Measurements from ENCODE around the gene EIF2A. TPM values are rescaled to one million over a fixed set of nuclear protein-coding genes. Genes with fewer than 3 reads are reported as not detected.

Gene EIF2A
- total and polyA plus RNA-seq, 9 of the 15 experiments (the other 6 are each of a cell fraction or from before 2014, with no cell fraction given) = 106 to 192 (median 168) TPM

DNA sequence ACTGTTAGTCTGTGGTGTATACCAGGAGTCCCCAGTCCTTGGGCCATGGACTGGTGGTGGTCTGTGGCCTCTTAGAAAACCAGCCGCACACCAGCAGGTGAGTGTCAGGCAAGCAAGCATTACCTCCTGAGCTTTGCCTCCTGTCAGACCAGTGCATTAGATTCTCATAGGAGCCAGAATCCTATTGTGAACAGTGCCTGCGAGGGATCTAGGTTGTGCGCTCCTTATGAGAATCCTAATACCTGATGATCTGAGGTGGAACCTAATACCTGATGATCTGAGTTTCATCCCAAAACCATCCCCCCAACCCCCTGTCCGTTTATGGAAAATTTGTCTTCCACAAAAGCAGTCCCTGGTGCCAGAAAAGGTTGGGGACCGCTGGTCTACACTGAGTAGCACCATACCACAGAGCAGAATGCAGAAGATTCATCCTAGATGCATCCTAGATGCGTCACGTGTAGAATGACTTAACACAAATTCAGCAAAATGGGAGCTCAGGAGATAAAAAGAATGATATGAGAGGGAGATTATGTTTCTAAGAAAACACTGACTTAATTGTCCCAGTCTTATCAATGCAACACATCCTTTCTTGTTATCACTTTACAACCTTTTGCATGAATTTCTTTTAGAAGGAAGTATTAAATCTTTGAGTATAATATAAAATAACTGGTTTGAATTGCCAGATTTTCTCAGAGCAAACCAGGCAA is 85.1 kb downstream of the EIF2A start (continued):
- TF ChIP-seq RFX5 (IDR thresholded peaks at IDR 0.05; ENCODE audit: low read depth, low read length) = no peak
- no peak for TF ChIP-seq ESRRA (IDR thresholded peaks at IDR 0.05; ENCODE audit: borderline replicate concordance, low read depth)
- TF ChIP-seq, protein P1, sequence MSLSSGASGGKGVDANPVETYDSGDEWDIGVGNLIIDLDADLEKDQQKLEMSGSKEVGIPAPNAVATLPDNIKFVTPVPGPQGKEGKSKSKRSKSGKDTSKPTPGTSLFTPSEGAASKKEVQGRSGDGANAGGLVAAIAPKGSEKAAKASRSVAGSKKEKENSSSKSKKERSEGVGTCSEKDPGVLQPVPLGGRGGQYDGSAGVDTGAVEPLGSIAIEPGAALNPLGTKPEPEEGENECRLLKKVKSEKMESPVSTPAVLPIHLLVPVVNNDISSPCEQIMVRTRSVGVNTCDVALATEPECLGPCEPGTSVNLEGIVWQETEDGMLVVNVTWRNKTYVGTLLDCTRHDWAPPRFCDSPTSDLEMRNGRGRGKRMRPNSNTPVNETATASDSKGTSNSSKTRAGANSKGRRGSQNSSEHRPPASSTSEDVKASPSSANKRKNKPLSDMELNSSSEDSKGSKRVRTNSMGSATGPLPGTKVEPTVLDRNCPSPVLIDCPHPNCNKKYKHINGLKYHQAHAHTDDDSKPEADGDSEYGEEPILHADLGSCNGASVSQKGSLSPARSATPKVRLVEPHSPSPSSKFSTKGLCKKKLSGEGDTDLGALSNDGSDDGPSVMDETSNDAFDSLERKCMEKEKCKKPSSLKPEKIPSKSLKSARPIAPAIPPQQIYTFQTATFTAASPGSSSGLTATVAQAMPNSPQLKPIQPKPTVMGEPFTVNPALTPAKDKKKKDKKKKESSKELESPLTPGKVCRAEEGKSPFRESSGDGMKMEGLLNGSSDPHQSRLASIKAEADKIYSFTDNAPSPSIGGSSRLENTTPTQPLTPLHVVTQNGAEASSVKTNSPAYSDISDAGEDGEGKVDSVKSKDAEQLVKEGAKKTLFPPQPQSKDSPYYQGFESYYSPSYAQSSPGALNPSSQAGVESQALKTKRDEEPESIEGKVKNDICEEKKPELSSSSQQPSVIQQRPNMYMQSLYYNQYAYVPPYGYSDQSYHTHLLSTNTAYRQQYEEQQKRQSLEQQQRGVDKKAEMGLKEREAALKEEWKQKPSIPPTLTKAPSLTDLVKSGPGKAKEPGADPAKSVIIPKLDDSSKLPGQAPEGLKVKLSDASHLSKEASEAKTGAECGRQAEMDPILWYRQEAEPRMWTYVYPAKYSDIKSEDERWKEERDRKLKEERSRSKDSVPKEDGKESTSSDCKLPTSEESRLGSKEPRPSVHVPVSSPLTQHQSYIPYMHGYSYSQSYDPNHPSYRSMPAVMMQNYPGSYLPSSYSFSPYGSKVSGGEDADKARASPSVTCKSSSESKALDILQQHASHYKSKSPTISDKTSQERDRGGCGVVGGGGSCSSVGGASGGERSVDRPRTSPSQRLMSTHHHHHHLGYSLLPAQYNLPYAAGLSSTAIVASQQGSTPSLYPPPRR (CRISPR knock-in tag; IDR thresholded peaks at IDR 0.05; ENCODE audit: borderline replicate concordance) = no peak
- no peak for TF ChIP-seq PCBP1 (IDR thresholded peaks at IDR 0.05; ENCODE audit: low read depth, low read length, poor library complexity, severe bottlenecking)
- no peak for TF ChIP-seq ZC3H11A (IDR thresholded peaks at IDR 0.05; ENCODE audit: low read depth, low read length)
- TF ChIP-seq ZNF41 (CRISPR knock-in tag; conservative IDR thresholded peaks at IDR 0.05) = no peak
- TF ChIP-seq ZNF445 (CRISPR knock-in tag; IDR thresholded peaks at IDR 0.05; ENCODE audit: low read depth) = no peak
- TF ChIP-seq ZBED1 (IDR thresholded peaks at IDR 0.05) = no peak
- TF ChIP-seq PHB (CRISPR knock-in tag; IDR thresholded peaks at IDR 0.05) = no peak
- no peak for TF ChIP-seq NUFIP1 (IDR thresholded peaks at IDR 0.05; ENCODE audit: partially characterized antibody)
- TF ChIP-seq RBM17 (IDR thresholded peaks at IDR 0.05; ENCODE audit: borderline replicate concordance, low read depth, low read length) = no peak
- TF ChIP-seq, protein P2, sequence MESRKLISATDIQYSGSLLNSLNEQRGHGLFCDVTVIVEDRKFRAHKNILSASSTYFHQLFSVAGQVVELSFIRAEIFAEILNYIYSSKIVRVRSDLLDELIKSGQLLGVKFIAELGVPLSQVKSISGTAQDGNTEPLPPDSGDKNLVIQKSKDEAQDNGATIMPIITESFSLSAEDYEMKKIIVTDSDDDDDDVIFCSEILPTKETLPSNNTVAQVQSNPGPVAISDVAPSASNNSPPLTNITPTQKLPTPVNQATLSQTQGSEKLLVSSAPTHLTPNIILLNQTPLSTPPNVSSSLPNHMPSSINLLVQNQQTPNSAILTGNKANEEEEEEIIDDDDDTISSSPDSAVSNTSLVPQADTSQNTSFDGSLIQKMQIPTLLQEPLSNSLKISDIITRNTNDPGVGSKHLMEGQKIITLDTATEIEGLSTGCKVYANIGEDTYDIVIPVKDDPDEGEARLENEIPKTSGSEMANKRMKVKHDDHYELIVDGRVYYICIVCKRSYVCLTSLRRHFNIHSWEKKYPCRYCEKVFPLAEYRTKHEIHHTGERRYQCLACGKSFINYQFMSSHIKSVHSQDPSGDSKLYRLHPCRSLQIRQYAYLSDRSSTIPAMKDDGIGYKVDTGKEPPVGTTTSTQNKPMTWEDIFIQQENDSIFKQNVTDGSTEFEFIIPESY (CRISPR knock-in tag; IDR thresholded peaks at IDR 0.05) = no peak
- TF ChIP-seq HDAC3 (IDR thresholded peaks at IDR 0.05; ENCODE audit: borderline replicate concordance, partially characterized antibody) = peak; percentile 39
- TF ChIP-seq, protein P3, sequence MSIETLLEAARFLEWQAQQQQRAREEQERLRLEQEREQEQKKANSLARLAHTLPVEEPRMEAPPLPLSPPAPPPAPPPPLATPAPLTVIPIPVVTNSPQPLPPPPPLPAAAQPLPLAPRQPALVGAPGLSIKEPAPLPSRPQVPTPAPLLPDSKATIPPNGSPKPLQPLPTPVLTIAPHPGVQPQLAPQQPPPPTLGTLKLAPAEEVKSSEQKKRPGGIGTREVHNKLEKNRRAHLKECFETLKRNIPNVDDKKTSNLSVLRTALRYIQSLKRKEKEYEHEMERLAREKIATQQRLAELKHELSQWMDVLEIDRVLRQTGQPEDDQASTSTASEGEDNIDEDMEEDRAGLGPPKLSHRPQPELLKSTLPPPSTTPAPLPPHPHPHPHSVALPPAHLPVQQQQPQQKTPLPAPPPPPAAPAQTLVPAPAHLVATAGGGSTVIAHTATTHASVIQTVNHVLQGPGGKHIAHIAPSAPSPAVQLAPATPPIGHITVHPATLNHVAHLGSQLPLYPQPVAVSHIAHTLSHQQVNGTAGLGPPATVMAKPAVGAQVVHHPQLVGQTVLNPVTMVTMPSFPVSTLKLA (conservative IDR thresholded peaks at IDR 0.05) = 0 out of 4 replicates have a peak, but pooled peaks of 1 of the 2 experiments have one; percentile 19
- TF ChIP-seq SOX6 (IDR thresholded peaks at IDR 0.05) = peak; percentile 95
- TF ChIP-seq TCFL5 (CRISPR knock-in tag; conservative IDR thresholded peaks at IDR 0.05) = no peak
- no peak for TF ChIP-seq IRF2 (CRISPR knock-in tag; IDR thresholded peaks at IDR 0.05)
- TF ChIP-seq MEIS2 (IDR thresholded peaks at IDR 0.05; ENCODE audit: partially characterized antibody) = no peak
- TF ChIP-seq PPARD (CRISPR knock-in tag; IDR thresholded peaks at IDR 0.05) = no peak
- TF ChIP-seq ZNF146 (CRISPR knock-in tag; IDR thresholded peaks at IDR 0.05; ENCODE audit: unreplicated experiment) = no peak
